OCI-LY1 (cell line): ENCODE measurements around the gene PTK7.

Experiments
- EZH2 ChIP-seq: fragments of 200-600 bp; sonication (generic), shearing (Covaris generic); IDR thresholded peaks from 2 replicates; pipeline ENCODE4 v1.8.0; 2017; ENCODE audit warnings: borderline replicate concordance, mixed run types, mild to moderate bottlenecking, antibody characterized with exemption, low read length, moderate library complexity, mixed read lengths
- TF ChIP-seq, protein P1 (sequence below): fragments of 200-600 bp; sonication (generic), shearing (Covaris generic); IDR thresholded peaks from 2 replicates; pipeline ENCODE4 v1.5.1; 2017; ENCODE audit warnings: mild to moderate bottlenecking, antibody characterized with exemption, low read length, moderate library complexity, mixed read lengths

DNA sequence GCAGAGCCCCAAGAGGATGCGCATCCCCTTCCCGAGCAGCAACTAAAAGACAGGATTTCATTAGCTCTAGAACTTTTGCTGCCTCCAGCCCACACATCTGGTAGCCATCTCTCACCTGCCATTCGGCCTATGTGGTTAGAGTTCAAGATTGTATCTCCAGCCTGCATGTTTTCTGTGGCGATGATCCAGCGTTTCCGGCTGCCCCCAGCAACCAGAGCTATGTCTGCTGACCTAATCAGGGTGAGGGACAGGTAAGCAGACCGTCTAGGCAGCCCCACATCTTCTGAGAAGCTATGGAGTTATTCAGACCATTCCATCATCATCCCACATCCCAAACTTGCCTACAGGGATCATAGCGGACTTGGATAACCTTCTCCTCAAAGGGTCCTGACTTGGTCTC lies 20.1 kb upstream of the PTK7 start:
- TF ChIP-seq, protein P1, sequence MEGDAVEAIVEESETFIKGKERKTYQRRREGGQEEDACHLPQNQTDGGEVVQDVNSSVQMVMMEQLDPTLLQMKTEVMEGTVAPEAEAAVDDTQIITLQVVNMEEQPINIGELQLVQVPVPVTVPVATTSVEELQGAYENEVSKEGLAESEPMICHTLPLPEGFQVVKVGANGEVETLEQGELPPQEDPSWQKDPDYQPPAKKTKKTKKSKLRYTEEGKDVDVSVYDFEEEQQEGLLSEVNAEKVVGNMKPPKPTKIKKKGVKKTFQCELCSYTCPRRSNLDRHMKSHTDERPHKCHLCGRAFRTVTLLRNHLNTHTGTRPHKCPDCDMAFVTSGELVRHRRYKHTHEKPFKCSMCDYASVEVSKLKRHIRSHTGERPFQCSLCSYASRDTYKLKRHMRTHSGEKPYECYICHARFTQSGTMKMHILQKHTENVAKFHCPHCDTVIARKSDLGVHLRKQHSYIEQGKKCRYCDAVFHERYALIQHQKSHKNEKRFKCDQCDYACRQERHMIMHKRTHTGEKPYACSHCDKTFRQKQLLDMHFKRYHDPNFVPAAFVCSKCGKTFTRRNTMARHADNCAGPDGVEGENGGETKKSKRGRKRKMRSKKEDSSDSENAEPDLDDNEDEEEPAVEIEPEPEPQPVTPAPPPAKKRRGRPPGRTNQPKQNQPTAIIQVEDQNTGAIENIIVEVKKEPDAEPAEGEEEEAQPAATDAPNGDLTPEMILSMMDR: no peak
- no peak for TF ChIP-seq EZH2
